Stomach (tissue), 4 donors: ENCODE data around the gene MAMDC2.

Source experiments
- EP300 ChIP-seq: sonication (generic); formaldehyde crosslinking; IDR thresholded peaks from one replicate; pipeline ENCODE4 v1.6.1; 2017; ENCODE audit warnings: antibody characterized with exemption
- TF ChIP-seq, protein P1 (sequence below), 7 experiments: fragments of 450-650 bp in 4 of 7; fragments of 200-600 bp in 3 of 7; sonication (generic) in 3 of 7; IDR thresholded peaks; one replicate each; pipeline ENCODE4 v1.5.1; 2016 to 2019; ENCODE audit warnings: antibody characterized with exemption in 7 of 7, control low read depth in 2 of 7, mild to moderate bottlenecking in 1 of 7

DNA sequence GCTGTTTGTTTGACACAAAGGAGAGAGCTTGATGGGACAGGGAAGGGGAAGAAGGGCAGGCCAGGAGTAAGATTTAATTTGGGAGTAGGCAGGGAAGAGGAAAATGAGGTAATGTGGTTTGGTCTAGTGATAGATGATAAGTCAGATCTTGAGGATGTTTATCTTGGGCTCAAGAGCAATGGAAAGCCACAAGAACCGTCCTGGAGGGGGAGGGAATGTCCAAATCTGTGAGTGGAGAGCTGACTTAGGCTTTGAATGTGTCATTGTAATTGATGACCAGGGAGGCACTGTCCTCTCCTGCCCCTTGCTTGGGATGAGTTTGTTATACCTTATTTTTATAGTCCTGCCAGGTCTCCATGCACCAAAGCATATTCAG, 37.5 kb downstream of the MAMDC2 start:
- TF ChIP-seq, protein P1, sequence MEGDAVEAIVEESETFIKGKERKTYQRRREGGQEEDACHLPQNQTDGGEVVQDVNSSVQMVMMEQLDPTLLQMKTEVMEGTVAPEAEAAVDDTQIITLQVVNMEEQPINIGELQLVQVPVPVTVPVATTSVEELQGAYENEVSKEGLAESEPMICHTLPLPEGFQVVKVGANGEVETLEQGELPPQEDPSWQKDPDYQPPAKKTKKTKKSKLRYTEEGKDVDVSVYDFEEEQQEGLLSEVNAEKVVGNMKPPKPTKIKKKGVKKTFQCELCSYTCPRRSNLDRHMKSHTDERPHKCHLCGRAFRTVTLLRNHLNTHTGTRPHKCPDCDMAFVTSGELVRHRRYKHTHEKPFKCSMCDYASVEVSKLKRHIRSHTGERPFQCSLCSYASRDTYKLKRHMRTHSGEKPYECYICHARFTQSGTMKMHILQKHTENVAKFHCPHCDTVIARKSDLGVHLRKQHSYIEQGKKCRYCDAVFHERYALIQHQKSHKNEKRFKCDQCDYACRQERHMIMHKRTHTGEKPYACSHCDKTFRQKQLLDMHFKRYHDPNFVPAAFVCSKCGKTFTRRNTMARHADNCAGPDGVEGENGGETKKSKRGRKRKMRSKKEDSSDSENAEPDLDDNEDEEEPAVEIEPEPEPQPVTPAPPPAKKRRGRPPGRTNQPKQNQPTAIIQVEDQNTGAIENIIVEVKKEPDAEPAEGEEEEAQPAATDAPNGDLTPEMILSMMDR (IDR thresholded peaks at IDR 0.05), result no peak
- TF ChIP-seq EP300, result no peak
